Nucleus accumbens (tissue), 56 donors: ENCODE measurements around the gene DNAAF2.
"Not testable (repeated sequence)": the region's sequence is repeated elsewhere in the genome, so short reads cannot be mapped to it uniquely, and the experiment has no call there.

Experiments used
- DNase-seq, 56 donors: peaks; one replicate each; lab custom pipeline; 2025; lab: John Stamatoyannopoulos, UW

DNAAF2 gene

GRCh38 chr14:49585803-49586672, 49.0 kb downstream of the DNAAF2 start, which contains the start of gene RPS29:
TSS of gene RPS29 (minus strand) at chr14:49586380. CDS start at chr14:49586346, 34 bp downstream.
- DNase-seq = peak; percentile 24 to 99 (median 94)

GRCh38 chr14:49584981-49585640, 49.9 kb downstream of the DNAAF2 start:
- DNase-seq = not testable (repeated sequence)

- DNase-seq = no peak
Measured at GRCh38 chr14:49584058-49584457, 51.0 kb downstream of the DNAAF2 start.

DNA sequence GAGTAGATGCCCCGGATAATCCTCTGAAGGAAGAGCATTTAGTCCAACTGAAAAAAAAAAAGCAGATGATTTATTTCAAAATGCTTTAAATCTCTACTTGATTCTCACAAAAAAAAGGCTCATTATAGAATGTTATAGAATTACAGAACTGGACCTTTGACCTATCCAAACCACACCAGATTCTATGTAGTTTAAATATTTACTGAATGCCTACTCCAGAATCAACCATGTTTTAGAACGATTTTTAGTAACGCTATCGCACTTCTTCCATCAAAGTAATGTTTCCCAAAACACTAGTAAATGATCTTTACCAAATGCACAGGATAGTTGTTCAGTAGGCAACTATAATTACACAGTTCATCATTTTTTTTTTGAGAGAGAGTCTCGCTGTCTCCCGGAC, 51.4 kb downstream of the DNAAF2 start:
- DNase-seq = no peak

DNA sequence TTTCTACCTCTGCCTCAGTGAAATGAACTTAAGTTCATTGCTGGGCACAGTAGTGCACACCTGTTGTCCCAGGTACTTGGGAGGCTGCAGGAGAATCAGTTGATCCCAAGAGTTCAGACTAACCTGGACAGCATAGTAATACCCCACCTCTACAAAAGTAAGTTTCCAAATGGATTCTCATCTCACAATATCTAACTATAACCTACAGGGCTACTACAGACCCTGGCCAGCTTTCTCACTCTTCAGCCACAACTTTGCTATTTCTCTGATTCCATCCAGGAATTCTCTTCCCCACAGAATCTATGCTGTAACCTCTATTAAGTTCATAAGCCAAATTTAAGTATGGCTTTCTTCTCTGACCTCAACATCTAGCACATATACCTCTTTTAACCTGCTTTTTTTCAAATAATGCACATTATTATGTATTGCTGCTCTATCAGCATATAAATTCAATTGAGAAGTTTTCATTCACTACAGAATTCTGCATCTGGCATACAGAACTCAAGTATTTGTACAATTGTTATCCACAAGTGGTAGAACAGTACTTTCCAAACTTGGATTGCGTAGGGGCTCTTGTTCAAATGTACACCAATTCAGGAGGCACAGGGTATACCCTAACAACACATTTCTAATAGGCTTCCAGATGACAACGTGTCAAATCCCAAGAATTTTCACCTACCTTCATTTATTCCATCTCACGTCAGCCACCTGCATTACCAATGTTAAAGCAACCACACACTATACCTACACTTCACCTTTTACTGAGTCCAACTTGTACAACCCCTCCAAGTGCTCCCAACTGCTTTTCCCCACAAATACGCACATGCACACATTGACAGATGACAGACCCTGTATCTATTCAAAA, 52.7 kb downstream of the DNAAF2 start:
- DNase-seq = no peak

GRCh38 chr14:49581209-49582112, 53.6 kb downstream of the DNAAF2 start:
- DNase-seq = no peak

DNA sequence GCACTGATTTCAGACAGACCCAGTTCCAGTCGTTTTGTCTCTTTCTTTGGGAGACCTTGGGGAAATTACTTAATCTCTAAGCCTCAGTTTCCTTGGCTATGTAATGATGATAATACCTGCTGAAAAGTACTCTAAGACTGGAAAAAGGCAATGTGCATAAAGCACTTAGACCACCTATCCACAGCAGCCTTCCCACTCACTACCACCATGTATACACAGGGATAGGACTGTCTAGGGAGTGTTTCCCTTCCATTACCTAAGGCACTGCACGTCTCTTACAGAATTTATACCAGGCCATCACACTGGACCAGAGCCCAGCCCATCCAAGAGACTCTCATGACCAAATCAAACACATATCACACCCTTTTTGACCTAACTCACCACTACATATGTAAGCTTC, 55.2 kb downstream of the DNAAF2 start:
- DNase-seq = no peak

- DNase-seq = no peak
Measured at GRCh38 chr14:49578141-49578540, 56.9 kb downstream of the DNAAF2 start.
